Fibroblast of peridontal ligament (primary cell): Measurements from ENCODE around the gene TADA3.
A peak's percentile ranks its signal among the peaks of the same experiment; 100 is the strongest.

Experiments
- DNase-seq: peaks from one replicate; pipeline ENCODE4 v3.0.0-alpha.2; 2010; ENCODE audit errors: extremely low read depth

Gene TADA3

GRCh38 chr3:9809615-9810432 is 17.6 kb upstream of the TADA3 start, which contains the start of gene TTLL3:
Gene TTLL3, plus strand, starts transcription at chr3:9810262. Its CDS starts 400 bp downstream, at chr3:9810662.
- peak; percentile 54 for DNase-seq

DNA sequence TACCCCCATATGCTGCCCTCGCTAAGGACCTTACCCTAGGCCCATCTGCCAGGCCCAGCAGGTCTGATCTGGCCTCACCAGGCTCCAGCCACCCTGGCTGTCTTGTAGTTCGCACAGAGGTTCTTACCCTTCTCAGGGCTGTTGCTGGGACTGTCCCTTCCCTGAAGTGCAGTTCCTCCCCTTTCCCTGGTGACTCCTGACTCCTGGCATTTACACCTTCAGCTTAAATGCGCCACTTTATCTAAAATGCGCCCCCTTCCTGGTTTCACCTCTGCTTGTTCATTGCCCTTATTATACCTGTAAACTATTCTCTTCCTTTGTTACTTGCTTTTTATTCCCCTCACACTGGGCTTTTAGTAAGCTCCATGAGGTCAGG is 17.0 kb upstream of the TADA3 start:
- no peak for DNase-seq

- no peak for DNase-seq
These were observed 16.2 kb upstream of the TADA3 start for GRCh38 chr3:9808345-9809037.

DNA sequence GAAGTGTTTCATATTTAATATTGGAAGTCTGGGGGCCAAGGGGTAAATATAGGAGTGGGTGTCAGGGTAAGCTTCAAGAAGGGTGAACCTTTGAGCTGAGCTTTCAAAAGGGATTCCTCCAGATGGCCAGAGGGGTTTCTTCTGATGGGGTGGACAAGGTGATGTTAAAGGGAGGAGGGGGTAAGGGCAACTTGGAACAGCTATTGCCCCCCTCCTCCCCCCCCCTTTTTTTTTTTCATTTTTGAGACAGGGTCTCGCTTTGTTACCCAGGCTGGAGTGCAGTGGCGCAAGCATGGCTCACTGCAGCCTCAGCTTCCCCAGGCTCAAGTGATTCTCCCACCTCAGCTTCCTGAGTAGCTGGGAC is 15.7 kb upstream of the TADA3 start:
- DNase-seq: no peak

DNA sequence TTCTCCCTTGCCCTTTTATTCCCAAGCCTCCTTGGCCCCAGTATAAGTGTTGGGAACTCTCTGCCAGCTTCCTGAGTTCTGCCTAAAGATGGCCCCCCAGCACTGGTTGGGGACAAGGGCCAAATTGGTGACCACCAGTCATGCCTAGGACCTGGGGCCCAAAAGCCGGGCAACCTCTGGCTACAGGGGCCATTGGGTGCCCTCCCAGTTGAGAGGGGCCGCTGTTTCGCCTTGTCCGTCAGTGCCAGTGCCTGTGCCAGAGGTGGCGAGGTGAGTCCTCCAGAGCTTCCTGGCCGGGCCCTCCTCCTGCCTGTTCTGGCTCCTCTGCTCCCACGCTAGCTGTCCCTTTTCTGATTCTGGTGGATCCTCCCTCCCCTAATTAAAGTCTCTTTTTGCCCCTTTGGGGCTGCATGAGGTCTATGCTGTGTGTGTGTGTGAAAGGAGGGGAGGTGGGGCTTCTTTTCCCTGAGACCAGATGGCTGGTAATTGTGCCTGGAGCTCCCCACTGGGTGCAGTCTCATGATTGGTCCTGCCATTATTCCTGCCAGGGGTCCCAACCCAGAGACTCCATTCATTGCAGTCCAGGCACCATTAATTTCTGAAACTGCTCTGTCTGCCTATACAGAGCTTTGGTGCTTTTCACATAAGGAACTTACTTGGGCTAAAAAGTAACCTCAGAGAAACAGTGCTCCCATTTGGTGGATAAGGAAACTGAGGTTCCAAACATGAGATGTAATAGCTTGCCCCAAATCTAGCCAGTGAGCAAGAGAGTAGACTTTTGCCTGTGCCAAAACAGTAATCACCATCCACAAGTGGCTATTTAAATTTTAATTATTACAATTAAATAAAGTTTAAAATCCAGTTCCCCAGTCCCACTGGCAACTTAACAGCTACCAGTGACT is 14.7 kb upstream of the TADA3 start:
- DNase-seq: no peak

- no peak for DNase-seq
These were observed 13.9 kb upstream of the TADA3 start for GRCh38 chr3:9806137-9806536.

DNA sequence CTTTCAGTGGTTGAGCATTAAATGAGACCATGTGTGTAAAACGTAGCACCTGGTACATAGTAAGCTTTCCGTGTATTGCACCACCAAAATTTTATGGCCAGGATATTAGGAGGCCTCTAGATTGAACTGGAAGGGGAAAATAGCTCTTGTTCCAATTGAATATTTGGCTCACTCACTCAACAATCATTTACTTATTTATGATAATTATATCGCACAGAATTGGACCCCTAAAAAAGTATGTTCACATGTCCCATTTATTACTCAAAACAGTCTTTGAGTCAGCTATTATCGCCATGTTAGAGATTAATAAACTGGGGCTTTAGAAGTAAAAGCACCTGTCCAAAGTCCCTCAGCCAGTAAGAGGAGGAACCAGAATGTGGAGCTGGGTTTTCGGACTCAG is 12.7 kb upstream of the TADA3 start:
- DNase-seq: no peak

GRCh38 chr3:9803494-9803893 is 11.2 kb upstream of the TADA3 start:
- no peak for DNase-seq

- no peak for DNase-seq
These were observed 8.3 kb upstream of the TADA3 start for GRCh38 chr3:9800529-9800928.

DNA sequence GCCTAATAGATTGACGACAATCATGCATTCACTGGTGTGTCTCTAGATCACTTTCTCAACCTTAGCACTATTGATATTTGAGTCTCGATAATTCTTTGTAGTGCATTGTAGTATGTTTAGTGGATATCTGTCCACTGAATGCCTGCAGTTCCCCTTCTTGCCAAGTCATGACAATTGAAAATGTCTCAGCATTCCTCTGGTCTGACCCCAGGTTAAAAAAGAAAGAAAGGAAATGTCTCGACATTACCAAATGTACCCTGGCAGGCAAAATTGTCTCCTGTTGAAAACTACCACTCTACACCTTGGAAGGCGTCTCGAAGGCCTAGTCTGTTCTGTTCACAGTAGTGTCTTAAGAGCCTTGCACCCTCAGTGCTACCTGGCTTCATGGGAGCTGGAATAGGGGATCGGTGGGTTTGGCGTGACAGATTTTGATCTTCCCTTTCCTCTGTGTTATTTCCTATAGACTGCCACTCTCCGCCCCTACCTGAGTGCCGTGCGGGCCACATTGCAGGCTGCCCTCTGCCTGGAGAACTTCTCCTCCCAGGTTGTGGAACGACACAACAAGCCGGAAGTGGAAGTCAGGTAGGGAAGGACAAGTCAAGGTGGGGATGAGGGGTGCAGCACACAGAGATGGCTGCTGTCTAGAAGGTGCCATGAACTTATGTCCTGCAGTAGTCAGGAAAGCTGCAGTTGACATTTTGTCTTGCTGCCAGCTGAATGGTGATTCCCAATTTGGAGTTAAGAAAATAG is 5.1 kb upstream of the TADA3 start:
- no peak for DNase-seq

DNA sequence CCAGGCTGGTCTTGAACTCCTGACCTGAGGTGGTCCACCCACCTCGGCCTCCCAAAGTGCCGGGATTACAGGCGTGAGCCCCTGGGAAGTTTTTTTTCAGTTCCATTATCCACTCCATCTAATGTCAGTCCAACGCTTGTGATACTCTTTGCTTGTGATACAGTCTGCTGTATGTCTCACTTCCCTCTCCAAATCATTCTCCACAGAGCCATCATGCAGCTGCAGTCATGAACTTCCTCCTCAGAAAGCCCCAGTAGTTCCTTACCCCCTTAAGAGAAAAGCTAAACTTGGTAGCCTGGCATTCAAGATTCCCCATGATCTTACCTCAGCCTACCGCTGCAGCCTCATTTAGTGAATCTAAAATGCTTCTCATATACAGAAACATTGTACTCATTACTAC is 2.9 kb upstream of the TADA3 start:
- DNase-seq: no peak

- no peak for DNase-seq
These were observed 2.1 kb upstream of the TADA3 start for GRCh38 chr3:9794400-9794799.

- peak; percentile 54 for DNase-seq
These were observed 998 bp upstream of the TADA3 start for GRCh38 chr3:9793161-9793781.

GRCh38 chr3:9791790-9792404 is 376 bp downstream of the TADA3 start:
- no peak for DNase-seq

DNA sequence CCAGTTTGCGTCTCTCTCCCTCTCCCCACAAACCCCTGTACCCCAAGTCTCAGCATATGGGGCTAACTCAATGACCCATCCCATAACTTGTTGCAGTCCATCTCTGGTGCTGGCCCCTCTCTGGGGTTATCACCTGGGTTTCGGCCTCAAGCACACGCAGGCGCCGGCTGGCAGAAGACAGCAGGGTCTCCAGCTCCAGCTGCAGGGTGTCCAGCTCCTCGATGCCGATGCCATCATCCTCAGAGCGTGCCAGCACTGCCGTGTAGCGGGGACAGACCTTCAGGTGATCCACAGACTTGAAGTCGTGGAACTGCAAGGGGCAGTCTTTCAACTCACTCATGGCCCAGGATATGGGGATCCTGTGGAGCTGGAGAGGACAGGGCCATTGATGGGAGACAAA is 1.1 kb downstream of the TADA3 start:
- DNase-seq: no peak

GRCh38 chr3:9787714-9788113 is 4.6 kb downstream of the TADA3 start:
- no peak for DNase-seq

GRCh38 chr3:9786825-9787669 is 5.2 kb downstream of the TADA3 start:
- no peak for DNase-seq

- DNase-seq: no peak
These were observed 6.0 kb downstream of the TADA3 start for GRCh38 chr3:9786209-9786739.

GRCh38 chr3:9785602-9786001 is 6.7 kb downstream of the TADA3 start:
- no peak for DNase-seq

DNA sequence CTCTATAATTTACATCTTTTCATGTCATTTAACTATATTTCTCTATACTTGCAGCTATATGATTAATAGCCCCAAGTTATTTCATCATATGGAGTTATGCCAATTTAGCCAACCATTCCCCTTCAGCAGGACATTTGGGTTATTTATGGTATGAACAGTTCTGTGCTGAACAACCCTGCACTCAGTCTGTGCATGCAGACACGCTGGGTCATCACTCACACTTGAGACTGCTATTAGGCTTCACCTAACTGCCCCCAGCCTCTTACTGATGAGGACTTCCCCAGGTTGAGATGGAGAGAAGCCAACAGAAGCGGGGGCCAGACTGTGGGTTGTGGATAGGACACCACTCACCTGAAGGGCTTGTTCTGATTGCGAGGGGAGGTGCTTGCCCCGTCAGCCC is 7.3 kb downstream of the TADA3 start:
- no peak for DNase-seq
